ENCODE data around the gene MTHFD2L. TPM values are rescaled to one million over a fixed set of nuclear protein-coding genes. Genes with fewer than 3 reads are reported as not detected.
"Not testable (repeated sequence)": the region's sequence is repeated elsewhere in the genome, so short reads cannot be mapped to it uniquely, and the experiment has no call there.

The MTHFD2L gene
- total RNA-seq, 1 donor from 2014 or later = 24.7 TPM

GRCh38 chr4:74331252-74331651 is 173.3 kb downstream of the MTHFD2L start:
- DNase-seq (ENCODE audit: low read depth, low spot score) = no peak

GRCh38 chr4:74331944-74332343 is 174.0 kb downstream of the MTHFD2L start:
- DNase-seq (ENCODE audit: low read depth, low spot score) = no peak

- no peak for DNase-seq (ENCODE audit: low read depth, low spot score)
Observed at GRCh38 chr4:74334636-74335035, 176.7 kb downstream of the MTHFD2L start.

- no peak for DNase-seq (ENCODE audit: low read depth, low spot score)
Observed at GRCh38 chr4:74335341-74336021, 177.6 kb downstream of the MTHFD2L start.

- no peak for DNase-seq (ENCODE audit: low read depth, low spot score)
Observed at GRCh38 chr4:74338792-74339333, 180.9 kb downstream of the MTHFD2L start.

GRCh38 chr4:74339501-74339900 is 181.6 kb downstream of the MTHFD2L start:
- DNase-seq (ENCODE audit: low read depth, low spot score) = no peak

GRCh38 chr4:74340421-74340820 is 182.5 kb downstream of the MTHFD2L start:
- not testable (repeated sequence) for DNase-seq (ENCODE audit: low read depth, low spot score)

- no peak for DNase-seq (ENCODE audit: low read depth, low spot score)
Observed at GRCh38 chr4:74344031-74344430, 186.1 kb downstream of the MTHFD2L start.

Other genes with a start within 250 kb of the MTHFD2L start
- 0.18 TPM in 1 of 2 replicates, not detected in the other for gene PF4, start 176.1 kb upstream of the MTHFD2L start, total RNA-seq
- gene PPBP, start 169.9 kb upstream of the MTHFD2L start, total RNA-seq = not detected in 2 replicates
- 0.13 and 1.3 TPM in 2 replicates for gene CXCL5, start 159.4 kb upstream of the MTHFD2L start, total RNA-seq
- 1.2 and 1.5 TPM in 2 replicates for gene CXCL3, start 119.4 kb upstream of the MTHFD2L start, total RNA-seq
- gene CXCL2, start 58.9 kb upstream of the MTHFD2L start, total RNA-seq = 12.1 and 22.5 TPM in 2 replicates
- gene EPGN, start 150.4 kb downstream of the MTHFD2L start, total RNA-seq = 0.13 TPM in 1 of 2 replicates, not detected in the other
- not detected in 2 replicates for gene EREG, start 207.0 kb downstream of the MTHFD2L start, total RNA-seq

Measured in pulmonary artery endothelial cell (primary cell).